ENCODE data around the gene GYPA.
"Not testable (repeated sequence)": the region's sequence is repeated elsewhere in the genome, so short reads cannot be mapped to it uniquely, and the experiment has no call there.

Gene GYPA

DNA sequence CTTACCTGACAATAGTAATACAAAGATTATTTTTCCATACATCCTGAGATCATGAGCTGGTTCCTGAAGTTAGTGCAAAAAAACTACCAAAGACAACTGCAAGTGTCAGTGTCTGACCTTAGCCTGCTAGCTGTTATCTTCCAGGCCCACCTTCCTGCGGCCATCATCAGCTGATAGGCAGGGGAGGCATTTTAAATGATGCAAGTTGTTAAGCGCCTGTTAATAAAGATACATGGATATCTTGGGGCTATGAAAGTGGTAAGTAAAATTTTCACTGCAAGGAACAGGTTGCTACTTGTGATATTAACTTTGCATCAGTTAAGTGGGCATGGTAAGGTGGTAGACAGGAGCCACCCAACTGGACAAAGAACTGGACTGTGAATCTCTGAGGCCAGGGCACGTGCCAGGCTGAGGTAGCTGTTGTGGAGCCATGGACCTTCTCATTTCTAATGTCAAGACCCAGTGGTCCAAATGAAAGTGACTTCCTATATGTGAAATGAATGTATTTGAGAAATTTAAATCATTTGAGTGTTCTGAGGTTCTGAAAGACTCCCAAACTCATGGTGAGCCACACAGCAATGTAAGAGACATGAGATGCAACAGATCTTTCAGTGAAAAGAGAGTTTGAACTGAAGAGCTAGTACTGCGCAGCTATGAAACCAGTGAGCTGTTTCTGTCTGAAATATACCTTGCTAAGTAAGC, at the start of gene GYPA:
Gene GYPA (minus strand): TSS at position 125 of the 702 bp plus-strand sequence. CDS start 83 bp downstream, at position 42.
- not testable (repeated sequence) for DNase-seq

GRCh38 chr4:144190009-144190408, 49.5 kb upstream of the GYPA start:
- DNase-seq, result no peak

- DNase-seq, result no peak
These were observed 48.6 kb upstream of the GYPA start for GRCh38 chr4:144189121-144189520.

- DNase-seq, result no peak
These were observed 44.6 kb upstream of the GYPA start for GRCh38 chr4:144185086-144185485.

- DNase-seq, result no peak
These were observed 42.6 kb upstream of the GYPA start for GRCh38 chr4:144183165-144183564.

DNA sequence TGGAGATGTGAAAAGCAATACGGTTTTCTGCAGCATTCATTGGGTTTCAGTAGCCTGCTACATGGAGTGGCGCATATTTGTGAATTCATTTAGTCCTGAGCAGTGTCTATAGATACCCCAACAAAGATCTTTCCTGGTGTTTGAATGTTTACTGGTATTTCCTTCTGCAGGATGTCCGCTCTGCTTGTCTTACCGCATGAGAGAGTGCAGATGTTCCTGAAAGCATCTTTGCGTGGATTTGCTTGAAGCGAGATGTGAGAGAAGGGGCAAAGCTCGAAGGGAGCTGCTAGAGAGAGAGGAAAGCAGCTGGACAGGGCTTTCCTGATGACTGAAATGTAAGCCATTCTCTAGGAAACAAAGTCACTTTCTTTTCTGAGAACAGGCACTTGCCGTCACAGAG, 40.9 kb upstream of the GYPA start:
- no peak for DNase-seq

GRCh38 chr4:144179152-144179739, 38.7 kb upstream of the GYPA start:
- no peak for DNase-seq

GRCh38 chr4:144178414-144178813, 37.9 kb upstream of the GYPA start:
- DNase-seq, result no peak

DNA sequence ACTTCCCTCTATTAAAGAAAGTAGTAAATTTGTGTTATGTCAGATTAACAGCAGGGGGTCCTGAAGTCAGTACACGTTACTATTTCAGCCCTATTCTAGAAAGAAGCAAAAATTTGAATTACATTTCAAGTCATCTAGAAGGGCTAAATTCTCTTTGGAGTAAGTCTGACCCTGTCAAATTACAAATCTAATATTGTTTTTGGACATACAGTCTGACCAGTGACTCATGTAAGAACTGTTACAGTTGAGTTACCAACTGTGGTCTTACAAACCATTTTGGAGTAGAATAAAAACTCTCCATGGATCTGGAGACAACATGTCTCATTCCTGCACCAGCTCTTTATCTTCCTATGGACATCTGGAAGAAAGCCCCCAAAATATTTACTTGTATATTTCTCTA, 36.0 kb upstream of the GYPA start:
- DNase-seq, result no peak

- no peak for DNase-seq
These were observed 34.0 kb upstream of the GYPA start for GRCh38 chr4:144174401-144175067.

DNA sequence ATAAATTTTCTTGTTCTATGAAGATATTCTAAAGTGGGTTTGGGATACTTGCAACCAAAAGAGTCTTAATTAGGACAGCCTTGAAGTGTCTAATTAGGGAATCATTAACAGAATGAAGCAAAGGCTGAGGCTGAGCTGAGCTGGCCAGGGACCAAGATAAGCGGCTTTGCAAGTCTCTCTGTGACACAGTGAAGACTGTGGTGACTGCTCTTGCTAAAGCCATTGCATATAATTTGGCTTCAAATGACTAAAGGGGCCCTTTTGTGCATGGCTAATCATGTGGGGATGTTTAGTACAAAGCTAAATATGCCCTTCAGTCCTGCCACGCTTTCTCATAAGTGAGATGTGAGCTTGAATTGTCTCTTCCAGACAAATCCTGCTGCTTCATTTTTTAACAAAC, 31.2 kb upstream of the GYPA start:
- DNase-seq, result no peak

GRCh38 chr4:144169211-144169610, 28.7 kb upstream of the GYPA start:
- no peak for DNase-seq

GRCh38 chr4:144154044-144154443, 13.5 kb upstream of the GYPA start:
- DNase-seq, result no peak

DNA sequence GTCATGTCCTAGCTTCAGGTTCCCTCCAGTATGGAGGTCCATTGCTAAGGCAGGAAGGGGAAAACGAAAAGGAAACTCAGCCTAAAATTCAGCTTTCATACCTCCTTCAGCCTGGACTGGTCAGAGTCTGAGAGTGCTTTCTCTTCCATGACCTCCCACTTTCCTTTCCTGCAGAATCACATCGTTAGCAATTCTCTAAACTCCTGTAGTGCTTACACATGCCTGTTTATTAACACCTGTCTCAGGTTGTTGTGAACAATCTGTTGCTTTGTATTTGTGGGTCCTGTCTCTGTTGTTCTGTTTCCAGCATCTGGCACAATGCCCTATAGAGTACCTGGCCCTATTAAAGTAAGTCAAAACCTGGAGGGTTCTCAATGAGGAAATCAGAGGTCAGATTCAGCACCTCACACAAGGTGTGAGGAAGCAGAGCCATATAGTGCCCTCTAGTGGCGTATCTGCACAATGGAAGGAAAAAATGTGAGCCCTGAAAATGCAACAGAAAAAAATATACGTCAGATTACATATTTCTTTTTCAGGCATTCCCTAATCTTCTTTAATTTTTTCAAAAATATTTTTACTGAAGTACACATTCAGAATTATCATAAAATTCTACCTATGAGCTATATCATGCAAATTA, 2.3 kb upstream of the GYPA start:
- DNase-seq, result not testable (repeated sequence)

GRCh38 chr4:144141493-144141892, 975 bp upstream of the GYPA start:
- DNase-seq, result no peak

GRCh38 chr4:144139991-144140390, 527 bp downstream of the GYPA start:
- DNase-seq, result not testable (repeated sequence)

- DNase-seq, result not testable (repeated sequence)
These were observed 971 bp downstream of the GYPA start for GRCh38 chr4:144139547-144139946.

GRCh38 chr4:144138239-144138638, 2.3 kb downstream of the GYPA start:
- not testable (repeated sequence) for DNase-seq

- DNase-seq, result not testable (repeated sequence)
These were observed 3.2 kb downstream of the GYPA start for GRCh38 chr4:144137137-144137931.

DNA sequence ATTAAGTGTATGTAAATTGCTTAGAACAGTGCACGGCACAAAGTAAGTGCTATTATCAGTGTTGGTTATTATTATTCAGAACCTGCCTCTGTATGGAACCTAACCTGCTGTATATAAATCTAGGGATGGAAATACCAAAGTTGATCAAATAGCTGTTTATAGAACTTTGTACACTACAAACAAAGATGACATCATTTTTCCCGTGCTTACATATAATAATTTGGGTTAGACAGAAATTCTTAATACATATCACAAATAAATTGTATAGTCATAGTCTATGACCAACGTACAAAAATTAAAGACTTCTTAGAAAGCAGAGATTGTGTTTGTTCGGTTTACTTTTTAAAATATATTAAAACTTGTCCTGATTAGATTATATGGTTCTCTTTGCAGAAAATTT, 4.3 kb downstream of the GYPA start:
- DNase-seq, result not testable (repeated sequence)

DNA sequence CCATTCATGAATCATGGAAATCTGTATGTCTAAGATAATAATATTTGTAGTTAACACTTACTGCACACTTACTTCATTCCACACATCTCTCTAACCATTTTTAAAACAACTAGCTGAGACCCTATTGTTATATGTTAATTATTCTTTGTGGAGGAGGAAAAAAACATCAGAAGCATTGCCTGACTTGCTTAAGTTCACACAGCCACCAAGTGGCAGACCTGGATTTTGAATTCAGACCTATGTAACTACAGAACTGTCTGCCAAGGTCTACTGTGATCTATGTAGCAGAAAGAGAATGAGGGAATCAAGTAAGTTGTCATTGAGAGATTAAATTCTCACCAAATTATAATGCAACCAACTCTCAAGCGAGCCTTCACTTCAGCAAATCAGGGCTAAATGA, 10.4 kb downstream of the GYPA start:
- DNase-seq, result not testable (repeated sequence)

DNA sequence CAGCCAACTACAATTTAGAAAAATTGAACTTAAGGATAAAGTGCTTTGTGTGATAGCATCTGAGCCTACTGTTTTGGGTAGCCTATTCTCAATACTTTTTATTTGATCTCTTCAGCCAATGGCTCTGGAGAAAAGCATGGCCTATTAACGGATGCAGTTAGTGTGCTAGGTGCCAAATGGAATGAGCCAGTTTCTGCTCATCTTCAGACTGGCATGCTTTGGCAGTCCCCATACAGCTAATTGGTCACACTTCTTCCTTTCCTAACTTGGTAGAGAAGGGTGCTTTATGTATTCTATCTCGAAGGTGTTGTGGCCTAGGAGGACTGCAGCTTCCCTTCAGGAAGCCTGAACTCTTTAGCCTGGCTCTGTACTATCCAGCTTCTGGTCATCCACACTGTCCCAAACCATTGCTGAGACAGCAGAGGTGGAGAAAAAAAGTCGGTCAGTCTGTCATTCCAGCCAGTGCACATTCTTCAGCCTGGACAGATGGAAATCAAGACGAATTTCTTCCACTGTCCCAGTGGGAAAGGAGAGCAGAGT, 11.1 kb downstream of the GYPA start:
- not testable (repeated sequence) for DNase-seq

Data from activated CD4-positive, alpha-beta T cell treated with anti-CD3 and anti-CD28 coated beads for 1 hour (primary cell).